Measurements from ENCODE around the gene C4A.
"Not testable (repeated sequence)": the region's sequence is repeated elsewhere in the genome, so short reads cannot be mapped to it uniquely, and the experiment has no call there.

Gene C4A

GRCh38 chr6:32035283-32036013 lies 53.6 kb downstream of the C4A start:
- not testable (repeated sequence) for DNase-seq (ENCODE audit: low spot score)

GRCh38 chr6:32037136-32037535 lies 55.3 kb downstream of the C4A start:
- DNase-seq (ENCODE audit: low spot score) = not testable (repeated sequence)

- DNase-seq (ENCODE audit: low spot score) = not testable (repeated sequence)
Measured at GRCh38 chr6:32037598-32038524, 56.0 kb downstream of the C4A start, which contains the start of gene CYP21A2. CYP21A2 (plus strand) TSS chr6:32038415; CDS start chr6:32038423, 8 bp downstream.

- not testable (repeated sequence) for DNase-seq (ENCODE audit: low spot score)
Measured at GRCh38 chr6:32038878-32039277, 57.0 kb downstream of the C4A start.

GRCh38 chr6:32039321-32040274 lies 57.7 kb downstream of the C4A start:
- DNase-seq (ENCODE audit: low spot score) = not testable (repeated sequence)

GRCh38 chr6:32040299-32041049 lies 58.6 kb downstream of the C4A start:
- not testable (repeated sequence) for DNase-seq (ENCODE audit: low spot score)

GRCh38 chr6:32041050-32041321 lies 59.1 kb downstream of the C4A start:
- DNase-seq (ENCODE audit: low spot score) = not testable (repeated sequence)

GRCh38 chr6:32041385-32041784 lies 59.5 kb downstream of the C4A start:
- DNase-seq (ENCODE audit: low spot score) = not testable (repeated sequence)

GRCh38 chr6:32042276-32042675 lies 60.4 kb downstream of the C4A start:
- DNase-seq (ENCODE audit: low spot score) = not testable (repeated sequence)

GRCh38 chr6:32043589-32044380 lies 61.9 kb downstream of the C4A start:
- not testable (repeated sequence) for DNase-seq (ENCODE audit: low spot score)

- DNase-seq (ENCODE audit: low spot score) = not testable (repeated sequence)
Measured at GRCh38 chr6:32044916-32045315, 63.1 kb downstream of the C4A start.

GRCh38 chr6:32045811-32046449 lies 64.1 kb downstream of the C4A start:
- DNase-seq (ENCODE audit: low spot score) = no peak

- DNase-seq (ENCODE audit: low spot score) = no peak
Measured at GRCh38 chr6:32046450-32047083, 64.7 kb downstream of the C4A start.

GRCh38 chr6:32047084-32047478 lies 65.2 kb downstream of the C4A start:
- DNase-seq (ENCODE audit: low spot score) = no peak

GRCh38 chr6:32047539-32047854 lies 65.6 kb downstream of the C4A start:
- DNase-seq (ENCODE audit: low spot score) = no peak

GRCh38 chr6:32047855-32048766 lies 66.3 kb downstream of the C4A start:
- peak; percentile 69 for DNase-seq (ENCODE audit: low spot score)

GRCh38 chr6:32049149-32049548 lies 67.3 kb downstream of the C4A start:
- DNase-seq (ENCODE audit: low spot score) = not testable (repeated sequence)

GRCh38 chr6:32049736-32050135 lies 67.9 kb downstream of the C4A start:
- not testable (repeated sequence) for DNase-seq (ENCODE audit: low spot score)
